Upper lobe of left lung (tissue), 6 donors: ENCODE measurements around the gene WWC1. TPM values are rescaled to one million over a fixed set of nuclear protein-coding genes. Genes with fewer than 3 reads are reported as not detected.

ENCODE experiments used
- ATAC-seq, 2 donors: fragments of 200-7000 bp; cut with Tn5 transposase; one replicate each; pipeline ENCODE4 v1.9.1; 2022; ENCODE audit warnings: mild to moderate bottlenecking in 2 of 2, moderate library complexity in 2 of 2; ENCODE audit not compliant: low FRiP score in 2 of 2
- DNase-seq, 2 donors: peaks; one replicate each; pipeline ENCODE4 v3.0.0-alpha.2; 2019 to 2020
- H3K27ac ChIP-seq, 4 donors: fragments of 200-600 bp; sonication (generic); one replicate each; pipeline ENCODE4 v1.5.1; 2016 to 2019
- H3K27me3 ChIP-seq, 4 donors: fragments of 200-600 bp; sonication (generic); one replicate each; pipeline ENCODE4 v1.5.1; 2017 to 2019
- H3K36me3 ChIP-seq, 4 donors: fragments of 200-600 bp; sonication (generic); one replicate each; pipeline ENCODE4 v1.5.1; 2016 to 2019
- H3K4me1 ChIP-seq, 4 donors: fragments of 200-600 bp; sonication (generic); one replicate each; pipeline ENCODE4 v1.5.1; 2018 to 2019
- H3K4me3 ChIP-seq, 4 donors: fragments of 200-600 bp; sonication (generic); one replicate each; pipeline ENCODE4 v1.5.1; 2017 to 2019; ENCODE audit warnings: mild to moderate bottlenecking in 2 of 4, moderate library complexity in 1 of 4
- H3K9me3 ChIP-seq, 4 donors: fragments of 200-600 bp; sonication (generic); one replicate each; pipeline ENCODE4 v1.5.1; 2018 to 2019
- CTCF ChIP-seq, 6 experiments: fragments of 450-650 bp in 4 of 6; fragments of 200-600 bp in 2 of 6; sonication (generic) in 2 of 6; IDR thresholded peaks; one replicate each; pipeline ENCODE4 v1.5.1; 2016 to 2019; ENCODE audit warnings: antibody characterized with exemption in 6 of 6
- EP300 ChIP-seq, 4 donors: sonication (generic); formaldehyde crosslinking; IDR thresholded peaks; one replicate each; pipeline ENCODE4 v1.5.1; 2017; ENCODE audit warnings: antibody characterized with exemption in 4 of 4, control low read depth in 2 of 4
- POLR2A ChIP-seq, 4 donors: fragments of 450-650 bp; IDR thresholded peaks; one replicate each; pipeline ENCODE4 v1.5.1; 2016 to 2017; ENCODE audit warnings: antibody characterized with exemption in 4 of 4, mild to moderate bottlenecking in 2 of 4
- POLR2AphosphoS5 ChIP-seq, 2 donors: sonication (generic); formaldehyde crosslinking; IDR thresholded peaks; one replicate each; pipeline ENCODE4 v1.5.1; 2017; ENCODE audit warnings: antibody characterized with exemption in 2 of 2
- WGBS, 2 donors: methylation state at CpG; one replicate each; pipeline ENCODE4 v1.1.5; 2017 to 2018; 5-methylcytosine and 5-hydroxymethylcytosine counted together
- total RNA-seq, 6 donors: library from RNA; depleted of rRNA in 4 of 6; stranded (reverse); fragments of >200 nt in 4 of 6; gene quantifications; one replicate each; pipeline versions ENCODE4 v1.1.0 to v1.2.1, GENCODE V29; 2016 to 2021
- donor health status: DM: no; HTN: no; CAD: no; lungs with moderate emphysema.
- donor health status: DM: no; HTN: yes; CAD: no; lungs with severe emphysema.

Gene WWC1
- total RNA-seq, 6 donors from 2014 or later: 64.9 to 99.1 (median 86.4) TPM

- Histone ChIP-seq H3K4me1 (peaks cover 0 to 2% (median 0%) of the 10 kb centered on the region in 4 donors), H3K27ac (no peak overlapping the region), H3K9me3 (no peaks in the 10 kb centered on the region), H3K27me3 (no peaks in the 10 kb centered on the region), H3K36me3 (peaks cover 0 to 7% (median 6%) of the 10 kb centered on the region in 4 donors), H3K4me3 (no peak overlapping the region)
- 81 to 85% methylated on average over 4 to 11 of the region's 11 CpGs for WGBS, 2 donors
- ATAC-seq (peak in 1 of 2 donors; percentile 16), DNase-seq (no peak)
- TF ChIP-seq CTCF (IDR thresholded peaks at IDR 0.05): no peak
- no peak for TF ChIP-seq POLR2AphosphoS5 (IDR thresholded peaks at IDR 0.05)
- TF ChIP-seq EP300 (IDR thresholded peaks at IDR 0.05): no peak
- TF ChIP-seq POLR2A (IDR thresholded peaks at IDR 0.05): no peak
These were observed 117.3 kb downstream of the WWC1 start for GRCh38 chr5:168408561-168409305.

GRCh38 chr5:168409591-168410458 lies 118.4 kb downstream of the WWC1 start:
- no peaks in the 10 kb centered on the region for H3K9me3 ChIP-seq
- H3K4me3 ChIP-seq: no peak overlapping the region
- H3K36me3 ChIP-seq: peaks cover 0 to 7% (median 7%) of the 10 kb centered on the region in 4 donors
- H3K27ac ChIP-seq: no peak overlapping the region
- DNase-seq (no peak), ATAC-seq (peak in 1 of 2 donors; percentile 13)
- no peak for TF ChIP-seq POLR2AphosphoS5 (IDR thresholded peaks at IDR 0.05)
- TF ChIP-seq POLR2A (IDR thresholded peaks at IDR 0.05): no peak
- no peak for TF ChIP-seq CTCF (IDR thresholded peaks at IDR 0.05)
- TF ChIP-seq EP300 (IDR thresholded peaks at IDR 0.05): no peak
- WGBS, 2 donors: 47 to 57% methylated on average over 17 of the region's 17 CpGs
- H3K27me3 ChIP-seq: no peaks in the 10 kb centered on the region
- peaks cover 0 to 2% (median 0%) of the 10 kb centered on the region in 4 donors for H3K4me1 ChIP-seq

GRCh38 chr5:168411871-168412270 lies 120.4 kb downstream of the WWC1 start:
- no peak overlapping the region for H3K4me3 ChIP-seq
- peaks cover 0 to 2% (median 0%) of the 10 kb centered on the region in 4 donors for H3K4me1 ChIP-seq
- no peaks in the 10 kb centered on the region for H3K27me3 ChIP-seq
- ATAC-seq (no peak), DNase-seq (no peak)
- H3K27ac ChIP-seq: no peak overlapping the region
- peaks cover 0 to 11% (median 7%) of the 10 kb centered on the region in 4 donors for H3K36me3 ChIP-seq
- 71 to 84% methylated on average over 3 of the region's 3 CpGs for WGBS, 2 donors
- no peak for TF ChIP-seq CTCF (IDR thresholded peaks at IDR 0.05)
- TF ChIP-seq EP300 (IDR thresholded peaks at IDR 0.05): no peak
- H3K9me3 ChIP-seq: no peaks in the 10 kb centered on the region

- Histone ChIP-seq H3K27ac (no peak overlapping the region), H3K9me3 (no peaks in the 10 kb centered on the region), H3K4me3 (no peak overlapping the region), H3K4me1 (peaks cover 0 to 2% (median 0%) of the 10 kb centered on the region in 4 donors), H3K27me3 (no peaks in the 10 kb centered on the region), H3K36me3 (peaks cover 0 to 11% (median 7%) of the 10 kb centered on the region in 4 donors)
- ATAC-seq (no peak), DNase-seq (no peak)
- 77 to 78% methylated on average over 1 to 3 of the region's 3 CpGs for WGBS, 2 donors
- TF ChIP-seq CTCF (IDR thresholded peaks at IDR 0.05) (no peak), POLR2A (IDR thresholded peaks at IDR 0.05) (no peak), EP300 (IDR thresholded peaks at IDR 0.05) (no peak), POLR2AphosphoS5 (IDR thresholded peaks at IDR 0.05) (no peak)
These were observed 121.6 kb downstream of the WWC1 start for GRCh38 chr5:168413062-168413461.
